MCF 10A (cell line): ENCODE measurements around the gene GOLGA6A. TPM values are rescaled to one million over a fixed set of nuclear protein-coding genes. Genes with fewer than 3 reads are reported as not detected.
A peak's percentile ranks its signal among the peaks of the same experiment; 100 is the strongest.

Experiments used
- BruUV-seq: library from RNA; stranded (reverse); fragments of 400-500 nt; replicated peaks from 2 replicates; lab custom pipeline; 2021; lab: Mats Ljungman, UMichigan
- CTCF ChIA-PET: fragments of 300-600 bp; sonication (Branson Sonifier 250); formaldehyde crosslinking; extraction: SDS; loops from one replicate; lab custom pipeline; 2021; ENCODE audit warnings: antibody characterized with exemption, inconsistent platforms; lab: Yijun Ruan, JAX
- POLR2A ChIA-PET: fragments of 300-600, 350-650 bp; sonication (Branson Sonifier 250); formaldehyde crosslinking; extraction: SDS; loops from one replicate; lab custom pipeline; 2020; ENCODE audit warnings: antibody characterized with exemption, inconsistent platforms; lab: Yijun Ruan, JAX
- DNase-seq: peaks from one replicate; pipeline ENCODE4 v3.0.0-alpha.2; 2018; ENCODE audit not compliant: unreplicated experiment
- H3K27ac Mint-ChIP-seq: one replicate; pipeline ENCODE4 v1.8.0; 2022; ENCODE audit warnings: mild to moderate bottlenecking, low read depth, mixed read lengths; ENCODE audit not compliant: unreplicated experiment
- H3K27me3 Mint-ChIP-seq: one replicate; pipeline ENCODE4 v1.8.0; 2022; ENCODE audit warnings: mixed read lengths; ENCODE audit not compliant: insufficient read depth, unreplicated experiment
- H3K36me3 Mint-ChIP-seq: one replicate; pipeline ENCODE4 v1.8.0; 2022; ENCODE audit warnings: mild to moderate bottlenecking, moderate library complexity, mixed read lengths; ENCODE audit not compliant: insufficient read depth, unreplicated experiment
- H3K4me1 Mint-ChIP-seq: one replicate; pipeline ENCODE4 v1.8.0; 2022; ENCODE audit warnings: mixed read lengths; ENCODE audit not compliant: insufficient read depth, unreplicated experiment
- H3K4me3 Mint-ChIP-seq: one replicate; pipeline ENCODE4 v1.8.0; 2022; ENCODE audit warnings: mild to moderate bottlenecking, moderate library complexity, mixed read lengths; ENCODE audit not compliant: unreplicated experiment
- H3K9me3 Mint-ChIP-seq: one replicate; pipeline ENCODE4 v1.8.0; 2022; ENCODE audit warnings: mixed read lengths; ENCODE audit not compliant: unreplicated experiment
- intact Hi-C: fragments of 100-400 bp; cut with micrococcal nuclease; formaldehyde crosslinking; loops from 2 replicates; pipeline ENCODE4 v1.14.1; 2022
- total RNA-seq: library from RNA; stranded (reverse); gene quantifications from 2 replicates; pipeline ENCODE4 v1.2.3, GENCODE V29; 2022
- TF ChIP-seq, protein P1 (sequence below): fragments of 200-600 bp; IDR thresholded peaks from one replicate; pipeline ENCODE4 v1.8.0; 2022; ENCODE audit warnings: antibody characterized with exemption, mild to moderate bottlenecking; ENCODE audit not compliant: unreplicated experiment

The GOLGA6A gene
- total RNA-seq, 1 experiment from 2014 or later, result not detected

DNA sequence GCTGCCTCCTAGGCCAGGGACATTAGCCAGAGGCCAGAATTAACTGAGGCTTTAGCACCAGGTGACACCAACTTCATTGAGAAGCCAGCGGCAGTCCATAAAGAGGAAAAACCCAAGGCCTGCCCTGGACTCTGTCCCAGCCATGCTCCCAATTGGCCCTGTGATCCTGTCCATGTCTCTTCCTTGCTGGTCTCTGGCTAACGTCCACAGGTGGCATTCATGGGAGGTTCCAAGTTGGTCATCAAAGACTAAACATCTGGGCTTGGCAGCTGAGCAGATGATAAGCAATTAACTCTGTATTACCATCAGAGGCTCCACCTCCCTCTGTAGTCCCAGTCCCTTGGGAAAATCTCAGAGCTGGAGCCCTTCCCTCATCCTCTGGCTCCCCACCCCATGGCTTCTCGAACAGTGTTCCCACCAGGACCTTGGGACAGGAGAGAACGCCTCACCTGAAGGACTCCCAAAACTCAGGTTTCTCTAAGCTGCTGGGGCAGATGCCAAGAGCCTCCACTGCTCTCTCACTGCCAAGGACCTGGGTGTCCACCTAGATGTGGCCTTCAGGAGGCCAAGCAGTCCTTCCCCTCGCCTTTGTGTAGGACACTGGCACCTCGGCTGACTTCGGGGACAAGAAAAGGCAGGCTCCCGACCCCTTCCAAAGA is 40.4 kb downstream of the GOLGA6A start:
- CTCF ChIA-PET, result interaction anchor here (0.7 to 1.0 kb wide), 3 partner anchors 78 to 281 kb away, joined by 3 to 4 read pairs (median 3); no protein-coding TSS in a partner anchor
- H3K27me3 Mint-ChIP-seq, result no peaks in the 10 kb centered on the region
- H3K9me3 Mint-ChIP-seq, result no peaks in the 10 kb centered on the region
- BruUV-seq, result no TSS peak
- no peak overlapping the region for H3K4me3 Mint-ChIP-seq
- H3K4me1 Mint-ChIP-seq, result peaks cover 19% of the 10 kb centered on the region
- peaks cover 15% of the 10 kb centered on the region for H3K36me3 Mint-ChIP-seq
- TF ChIP-seq, protein P1, sequence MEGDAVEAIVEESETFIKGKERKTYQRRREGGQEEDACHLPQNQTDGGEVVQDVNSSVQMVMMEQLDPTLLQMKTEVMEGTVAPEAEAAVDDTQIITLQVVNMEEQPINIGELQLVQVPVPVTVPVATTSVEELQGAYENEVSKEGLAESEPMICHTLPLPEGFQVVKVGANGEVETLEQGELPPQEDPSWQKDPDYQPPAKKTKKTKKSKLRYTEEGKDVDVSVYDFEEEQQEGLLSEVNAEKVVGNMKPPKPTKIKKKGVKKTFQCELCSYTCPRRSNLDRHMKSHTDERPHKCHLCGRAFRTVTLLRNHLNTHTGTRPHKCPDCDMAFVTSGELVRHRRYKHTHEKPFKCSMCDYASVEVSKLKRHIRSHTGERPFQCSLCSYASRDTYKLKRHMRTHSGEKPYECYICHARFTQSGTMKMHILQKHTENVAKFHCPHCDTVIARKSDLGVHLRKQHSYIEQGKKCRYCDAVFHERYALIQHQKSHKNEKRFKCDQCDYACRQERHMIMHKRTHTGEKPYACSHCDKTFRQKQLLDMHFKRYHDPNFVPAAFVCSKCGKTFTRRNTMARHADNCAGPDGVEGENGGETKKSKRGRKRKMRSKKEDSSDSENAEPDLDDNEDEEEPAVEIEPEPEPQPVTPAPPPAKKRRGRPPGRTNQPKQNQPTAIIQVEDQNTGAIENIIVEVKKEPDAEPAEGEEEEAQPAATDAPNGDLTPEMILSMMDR, result no peak
- intact Hi-C loops, result no loop called here
- H3K27ac Mint-ChIP-seq, result no peak overlapping the region
- POLR2A ChIA-PET, result interaction anchor here (1.2 kb wide), 1 partner anchor 31 kb away, joined by 4 read pairs; no protein-coding TSS in a partner anchor
- no peak for DNase-seq

DNA sequence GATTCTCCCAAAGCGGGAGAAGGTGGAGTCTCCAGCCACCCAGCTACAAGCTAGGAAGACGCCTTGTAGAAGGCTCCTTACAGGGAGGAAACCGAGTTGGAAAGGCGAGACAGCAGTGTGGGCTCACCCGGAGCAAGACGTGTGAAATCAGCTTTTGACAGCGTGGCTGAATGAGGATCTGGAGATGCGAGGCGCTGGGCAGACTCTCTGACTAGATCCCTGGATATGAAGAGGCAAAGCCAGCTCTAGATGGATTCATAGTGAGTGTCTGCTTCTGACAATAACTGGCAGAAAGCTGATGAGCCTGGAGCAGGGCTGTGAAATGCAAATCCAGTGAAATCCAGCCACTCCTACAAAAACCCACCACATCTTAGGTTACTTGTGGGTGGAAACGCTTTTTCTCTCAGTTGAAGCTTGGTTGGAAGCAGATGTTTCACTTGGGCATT is 41.0 kb downstream of the GOLGA6A start:
- intact Hi-C loops, result no loop called here
- DNase-seq, result no peak
- CTCF ChIA-PET, result interaction anchor here (1.0 to 8.8 kb wide), 2 partner anchors 67 to 77 kb away, joined by 4 to 102 read pairs; no protein-coding TSS in a partner anchor
- no peak overlapping the region for H3K27ac Mint-ChIP-seq
- no peaks in the 10 kb centered on the region for H3K9me3 Mint-ChIP-seq
- POLR2A ChIA-PET, result interaction anchor here (0.8 to 1.2 kb wide), 2 partner anchors 9 to 30 kb away, joined by 4 read pairs; no protein-coding TSS in a partner anchor
- peaks cover 20% of the 10 kb centered on the region for H3K36me3 Mint-ChIP-seq
- H3K4me1 Mint-ChIP-seq, result peaks cover 19% of the 10 kb centered on the region
- TF ChIP-seq, protein P1, result no peak
- H3K4me3 Mint-ChIP-seq, result no peak overlapping the region
- no TSS peak for BruUV-seq
- H3K27me3 Mint-ChIP-seq, result no peaks in the 10 kb centered on the region

DNA sequence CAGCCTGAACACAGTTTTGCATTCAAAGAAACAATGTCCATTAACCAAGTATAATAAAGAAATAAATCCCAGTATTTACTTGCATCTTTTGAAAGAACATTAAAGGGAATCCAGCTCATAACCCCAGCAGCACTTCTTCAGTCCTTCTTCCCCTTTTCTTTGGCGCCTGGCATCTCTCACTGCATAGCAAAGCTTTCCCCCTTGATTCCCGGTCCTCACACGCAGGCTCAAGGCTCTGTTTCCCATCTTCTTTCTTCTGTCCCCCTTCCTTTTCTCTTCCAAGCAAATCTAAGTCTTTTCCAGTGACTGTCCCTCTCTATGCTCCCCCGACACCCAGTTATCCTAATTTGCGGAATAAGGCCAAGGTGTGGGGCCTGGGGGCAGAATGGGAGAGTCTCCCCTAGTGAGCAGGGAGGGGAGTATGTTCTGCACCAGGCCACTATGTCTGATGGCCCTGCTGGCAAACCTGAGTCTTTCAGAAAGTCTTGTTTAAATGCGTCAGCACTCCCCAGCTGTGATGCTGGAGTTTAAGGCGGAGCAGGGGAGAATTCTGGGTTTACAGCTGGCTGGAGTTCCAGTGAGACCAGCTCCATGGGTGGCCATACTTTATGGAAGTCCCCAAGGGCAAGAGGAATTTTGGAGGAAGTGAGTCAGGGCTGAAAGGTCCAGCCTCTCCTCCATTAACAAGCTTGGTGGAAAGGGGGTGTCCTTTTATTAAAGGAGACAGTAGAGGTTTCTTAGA is 42.1 kb downstream of the GOLGA6A start:
- no peaks in the 10 kb centered on the region for H3K9me3 Mint-ChIP-seq
- intact Hi-C loops, result no loop called here
- CTCF ChIA-PET, result interaction anchor here (0.6 to 8.8 kb wide), 5 partner anchors 8 to 614 kb away, joined by 3 to 102 read pairs (median 4); no protein-coding TSS in a partner anchor
- TF ChIP-seq, protein P1, result no peak
- no TSS peak for BruUV-seq
- H3K36me3 Mint-ChIP-seq, result peaks cover 31% of the 10 kb centered on the region
- POLR2A ChIA-PET, result interaction anchor here (0.6 to 1.2 kb wide), 7 partner anchors 8 to 978 kb away, joined by 3 to 4 read pairs (median 3); partner anchors contain the start of gene PML
- no peak overlapping the region for H3K27ac Mint-ChIP-seq
- peak; percentile 81 for DNase-seq
- H3K4me3 Mint-ChIP-seq, result no peak overlapping the region
- H3K4me1 Mint-ChIP-seq, result peaks cover 19% of the 10 kb centered on the region
- no peaks in the 10 kb centered on the region for H3K27me3 Mint-ChIP-seq

DNA sequence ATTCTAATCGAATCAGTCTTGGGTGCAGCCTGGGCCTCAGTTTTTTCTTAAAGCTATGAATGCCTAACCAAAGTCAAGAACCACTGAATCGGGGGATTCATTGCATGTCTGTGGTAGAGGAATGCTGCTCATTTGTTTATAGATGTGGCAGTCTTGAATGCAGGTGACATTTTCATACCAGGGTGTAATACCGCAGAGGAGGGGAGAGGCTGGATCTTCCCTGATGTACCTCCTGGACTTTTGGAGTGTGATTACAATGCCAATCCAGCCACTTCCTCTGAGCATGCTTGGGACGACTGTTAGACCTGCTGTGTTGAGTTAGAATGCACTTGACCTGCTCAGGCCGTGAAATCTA is 42.7 kb downstream of the GOLGA6A start:
- no peak overlapping the region for H3K4me3 Mint-ChIP-seq
- H3K27ac Mint-ChIP-seq, result no peak overlapping the region

More for the DNA sequence above, 42.7 kb downstream of the GOLGA6A start:
- ChIA-PET CTCF (interaction anchor here (0.6 to 8.8 kb wide), 6 partner anchors 9 to 614 kb away, joined by 3 to 102 read pairs (median 4); no protein-coding TSS in a partner anchor), POLR2A (interaction anchor here (0.8 to 1.0 kb wide), 3 partner anchors 15 to 45 kb away, joined by 3 read pairs; partner anchors contain the start of gene PML)
- Mint-ChIP-seq H3K27me3 (no peaks in the 10 kb centered on the region), H3K9me3 (no peaks in the 10 kb centered on the region), H3K4me1 (peaks cover 19% of the 10 kb centered on the region), H3K36me3 (peaks cover 37% of the 10 kb centered on the region)
- no peak for DNase-seq
- no TSS peak for BruUV-seq
- intact Hi-C loops, result no loop called here
- TF ChIP-seq, protein P1, result no peak
